ENCODE data around the gene GNL1.

DNA sequence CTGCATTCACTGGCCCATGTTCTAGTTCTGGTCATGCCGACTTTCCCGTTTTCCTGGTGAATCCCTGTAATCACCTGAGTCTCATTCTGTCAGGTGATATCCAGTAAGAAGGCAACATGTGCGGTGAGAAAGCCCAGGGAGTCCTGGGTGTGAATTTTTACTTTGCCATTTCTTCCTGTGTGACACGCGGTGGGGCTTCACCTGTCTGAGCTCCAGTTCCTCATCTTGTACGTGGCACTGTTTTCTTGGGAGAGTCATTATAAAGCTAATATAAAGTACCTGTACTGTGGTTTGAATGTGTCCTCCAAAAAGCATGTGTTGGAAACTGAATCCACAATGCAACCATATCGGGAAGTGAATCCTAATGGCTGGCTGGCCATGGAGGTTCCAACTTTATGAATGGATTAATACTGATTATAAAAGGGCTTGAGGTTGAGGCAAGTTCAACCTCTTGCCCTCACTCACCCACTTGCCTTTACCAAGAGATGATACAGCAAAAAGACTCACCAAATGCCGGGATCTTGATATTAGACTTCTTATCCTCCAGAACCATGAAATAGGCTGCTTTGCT lies 61.9 kb downstream of the GNL1 start:
- TF ChIP-seq, protein P1, sequence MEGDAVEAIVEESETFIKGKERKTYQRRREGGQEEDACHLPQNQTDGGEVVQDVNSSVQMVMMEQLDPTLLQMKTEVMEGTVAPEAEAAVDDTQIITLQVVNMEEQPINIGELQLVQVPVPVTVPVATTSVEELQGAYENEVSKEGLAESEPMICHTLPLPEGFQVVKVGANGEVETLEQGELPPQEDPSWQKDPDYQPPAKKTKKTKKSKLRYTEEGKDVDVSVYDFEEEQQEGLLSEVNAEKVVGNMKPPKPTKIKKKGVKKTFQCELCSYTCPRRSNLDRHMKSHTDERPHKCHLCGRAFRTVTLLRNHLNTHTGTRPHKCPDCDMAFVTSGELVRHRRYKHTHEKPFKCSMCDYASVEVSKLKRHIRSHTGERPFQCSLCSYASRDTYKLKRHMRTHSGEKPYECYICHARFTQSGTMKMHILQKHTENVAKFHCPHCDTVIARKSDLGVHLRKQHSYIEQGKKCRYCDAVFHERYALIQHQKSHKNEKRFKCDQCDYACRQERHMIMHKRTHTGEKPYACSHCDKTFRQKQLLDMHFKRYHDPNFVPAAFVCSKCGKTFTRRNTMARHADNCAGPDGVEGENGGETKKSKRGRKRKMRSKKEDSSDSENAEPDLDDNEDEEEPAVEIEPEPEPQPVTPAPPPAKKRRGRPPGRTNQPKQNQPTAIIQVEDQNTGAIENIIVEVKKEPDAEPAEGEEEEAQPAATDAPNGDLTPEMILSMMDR (IDR thresholded peaks at IDR 0.05), result no peak
- no peak for TF ChIP-seq EZH2 (IDR thresholded peaks at IDR 0.05; ENCODE audit: borderline replicate concordance, insufficient read depth, low read depth, low read length, poor library complexity, severe bottlenecking)

Data from B cell (primary cell).